Measurements from ENCODE around the gene ATXN10. TPM values are rescaled to one million over a fixed set of nuclear protein-coding genes. Genes with fewer than 3 reads are reported as not detected.

ATXN10 gene
- total RNA-seq, 4 donors from 2014 or later, result 110 to 145 (median 134) TPM

- H3K27me3 ChIP-seq, result no peaks in the 10 kb centered on the region
- WGBS, 2 donors, result 94% methylated on average over 6 of the region's 6 CpGs
- H3K4me3 ChIP-seq (replicated peaks in 1 of 3), result no peak overlapping the region
- H3K9me3 ChIP-seq, result no peaks in the 10 kb centered on the region
- intact Hi-C loops (cut with DNase I), result no loop called here
- peaks cover 3 to 26% of the 10 kb centered on the region in 2 donors for H3K36me3 ChIP-seq
- TF ChIP-seq CTCF (IDR thresholded peaks at IDR 0.05), result no peak
- no peak for TF ChIP-seq POLR2A (IDR thresholded peaks at IDR 0.05)
- no peak overlapping the region for H3K27ac ChIP-seq
- H3K4me1 ChIP-seq, result no peaks in the 10 kb centered on the region
- no peak for DNase-seq
These were observed 24.6 kb downstream of the ATXN10 start for GRCh38 chr22:45696227-45696626.

GRCh38 chr22:45698094-45698493, 26.5 kb downstream of the ATXN10 start:
- DNase-seq, result no peak
- Histone ChIP-seq H3K27me3 (no peaks in the 10 kb centered on the region), H3K36me3 (peaks cover 5 to 24% of the 10 kb centered on the region in 2 donors), H3K9me3 (no peaks in the 10 kb centered on the region), H3K4me3 (replicated peaks in 1 of 3) (no peak overlapping the region), H3K27ac (no peak overlapping the region), H3K4me1 (no peaks in the 10 kb centered on the region)
- 93 to 95% methylated on average over 4 of the region's 4 CpGs for WGBS, 2 donors
- no peak for TF ChIP-seq POLR2A (IDR thresholded peaks at IDR 0.05)
- TF ChIP-seq CTCF (IDR thresholded peaks at IDR 0.05), result no peak
- intact Hi-C loops (cut with DNase I), result no loop called here

GRCh38 chr22:45702981-45703380, 31.3 kb downstream of the ATXN10 start:
- Histone ChIP-seq H3K27me3 (no peaks in the 10 kb centered on the region), H3K9me3 (no peaks in the 10 kb centered on the region), H3K4me1 (no peaks in the 10 kb centered on the region), H3K36me3 (peaks cover 6 to 12% of the 10 kb centered on the region in 2 donors), H3K4me3 (replicated peaks in 1 of 3) (no peak overlapping the region), H3K27ac (no peak overlapping the region)
- TF ChIP-seq POLR2A (IDR thresholded peaks at IDR 0.05), result no peak
- no peak for TF ChIP-seq CTCF (IDR thresholded peaks at IDR 0.05)
- WGBS, 2 donors, result 92 to 96% methylated on average over 3 of the region's 3 CpGs
- intact Hi-C loops (cut with DNase I), result no loop called here
- DNase-seq, result no peak

GRCh38 chr22:45703758-45704157, 32.1 kb downstream of the ATXN10 start:
- TF ChIP-seq CTCF (IDR thresholded peaks at IDR 0.05) (no peak), POLR2A (IDR thresholded peaks at IDR 0.05) (no peak)
- no peak overlapping the region for H3K27ac ChIP-seq
- H3K36me3 ChIP-seq, result peaks cover 6 to 12% of the 10 kb centered on the region in 2 donors
- H3K4me3 ChIP-seq (replicated peaks in 1 of 3), result no peak overlapping the region
- H3K9me3 ChIP-seq, result no peaks in the 10 kb centered on the region
- DNase-seq, result no peak
- intact Hi-C loops (cut with DNase I), result no loop called here
- no peaks in the 10 kb centered on the region for H3K4me1 ChIP-seq
- no peaks in the 10 kb centered on the region for H3K27me3 ChIP-seq
- WGBS, 2 donors, result 91 to 92% methylated on average over 2 of the region's 2 CpGs

GRCh38 chr22:45704648-45705047, 33.0 kb downstream of the ATXN10 start:
- H3K27ac ChIP-seq, result no peak overlapping the region
- intact Hi-C loops (cut with DNase I), result no loop called here
- no peak for TF ChIP-seq CTCF (IDR thresholded peaks at IDR 0.05)
- TF ChIP-seq POLR2A (IDR thresholded peaks at IDR 0.05), result no peak
- no peak for DNase-seq
- no peaks in the 10 kb centered on the region for H3K9me3 ChIP-seq
- WGBS, 2 donors, result 97% methylated on average over 2 of the region's 2 CpGs
- H3K36me3 ChIP-seq, result peaks cover 6 to 12% of the 10 kb centered on the region in 2 donors
- no peaks in the 10 kb centered on the region for H3K27me3 ChIP-seq
- H3K4me1 ChIP-seq, result peaks cover 0 to 8% of the 10 kb centered on the region in 2 donors
- H3K4me3 ChIP-seq (replicated peaks in 1 of 3), result no peak overlapping the region
